Esophagus muscularis mucosa (tissue), 4 donors: ENCODE measurements around the gene APLNR. TPM values are rescaled to one million over a fixed set of nuclear protein-coding genes. Genes with fewer than 3 reads are reported as not detected.

ENCODE experiments used
- DNase-seq: peaks from one replicate; pipeline ENCODE4 v3.0.0-alpha.2; 2017; ENCODE audit errors: extremely low spot score
- H3K27ac ChIP-seq, 4 donors: fragments of 200-600 bp; sonication (generic); replicated peaks in 1 of 4; 1 replicate in 3 of 4; 2 replicates in 1 of 4; pipeline ENCODE4 v1.5.1; 2016 to 2019; ENCODE audit warnings: mild to moderate bottlenecking in 1 of 4
- H3K27me3 ChIP-seq, 4 donors: fragments of 200-600 bp; sonication (generic); one replicate each; pipeline versions ENCODE4 v1.5.1 to v1.6.0; 2016 to 2019
- H3K36me3 ChIP-seq, 4 donors: fragments of 200-600 bp; sonication (generic); one replicate each; pipeline ENCODE4 v1.5.1; 2016 to 2019
- H3K4me1 ChIP-seq, 4 donors: fragments of 200-600 bp; sonication (generic); one replicate each; pipeline ENCODE4 v1.5.1; 2016 to 2019
- H3K4me3 ChIP-seq, 4 donors: fragments of 200-600 bp; sonication (generic); 1 replicate in 2 of 4; 2 replicates in 2 of 4; pipeline ENCODE4 v1.5.1; 2016 to 2019; ENCODE audit warnings: mild to moderate bottlenecking in 4 of 4, moderate library complexity in 1 of 4
- H3K9me3 ChIP-seq, 4 donors: fragments of 200-600 bp; sonication (generic); 1 replicate in 3 of 4; 2 replicates in 1 of 4; pipeline ENCODE4 v1.5.1; 2016 to 2019
- CTCF ChIP-seq, 3 experiments: fragments of 200-600 bp in 2 of 3; fragments of 450-650 bp in 1 of 3; sonication (generic) in 2 of 3; IDR thresholded peaks; one replicate each; pipeline ENCODE4 v1.5.1; 2017 to 2019; ENCODE audit warnings: antibody characterized with exemption in 3 of 3, mild to moderate bottlenecking in 2 of 3, moderate library complexity in 1 of 3
- EP300 ChIP-seq: sonication (generic); formaldehyde crosslinking; IDR thresholded peaks from one replicate; pipeline ENCODE4 v1.6.1; 2017; ENCODE audit warnings: antibody characterized with exemption
- POLR2A ChIP-seq: fragments of 450-650 bp; IDR thresholded peaks from one replicate; pipeline ENCODE4 v1.6.1; 2017; ENCODE audit warnings: antibody characterized with exemption, moderate library complexity, mild to moderate bottlenecking, low read depth
- POLR2AphosphoS5 ChIP-seq, 2 donors: sonication (generic); formaldehyde crosslinking; IDR thresholded peaks; one replicate each; pipeline ENCODE4 v1.6.1; 2017; ENCODE audit warnings: antibody characterized with exemption in 2 of 2
- WGBS: methylation state at CpG from one replicate; pipeline ENCODE4 v1.1.5; 2018; 5-methylcytosine and 5-hydroxymethylcytosine counted together
- intact Hi-C: fragments of 100-400 bp; cut with DNase I; formaldehyde crosslinking; loops from one replicate; pipeline ENCODE4 v1.15.1; 2023
- total RNA-seq, 4 donors: library from RNA; depleted of rRNA; stranded (reverse); fragments of >200 nt; gene quantifications; one replicate each; pipeline versions ENCODE4 v1.1.0 to v1.2.1, GENCODE V29; 2016

The APLNR gene
- total RNA-seq, 4 donors from 2014 or later, result 1.7 to 6.3 (median 3.8) TPM

GRCh38 chr11:57277845-57278720, 41.0 kb upstream of the APLNR start:
- WGBS, result 8% methylated on average over 14 of the region's 14 CpGs
- peaks cover 0 to 5% (median 0%) of the 10 kb centered on the region in 4 donors for H3K9me3 ChIP-seq
- TF ChIP-seq POLR2A (no peak), CTCF (IDR thresholded peaks at IDR 0.05) (peak; percentile 78 to 87 (median 80)), POLR2AphosphoS5 (IDR thresholded peaks at IDR 0.05) (peak; percentile 62 to 64), EP300 (no peak)
- H3K36me3 ChIP-seq, result no peaks in the 10 kb centered on the region
- intact Hi-C loops, result no loop called here
- peak; percentile 94 for DNase-seq
- no peaks in the 10 kb centered on the region for H3K27me3 ChIP-seq
- H3K4me1 ChIP-seq, result peaks cover 14 to 35% (median 22%) of the 10 kb centered on the region in 4 donors
- peak overlapping the region; percentile 75 to 84 (median 76) for H3K27ac ChIP-seq
- peak overlapping the region; percentile 22 to 30 (median 24) for H3K4me3 ChIP-seq

- Histone ChIP-seq H3K27me3 (no peaks in the 10 kb centered on the region), H3K36me3 (no peaks in the 10 kb centered on the region), H3K27ac (peak overlapping the region; percentile 75 to 84 (median 76)), H3K9me3 (peaks cover 0 to 7% (median 0%) of the 10 kb centered on the region in 4 donors), H3K4me1 (peaks cover 14 to 35% (median 22%) of the 10 kb centered on the region in 4 donors), H3K4me3 (peak overlapping the region in 1 of 4 donors; percentile 22)
- WGBS, result 61% methylated on average over 6 of the region's 6 CpGs
- TF ChIP-seq POLR2AphosphoS5 (IDR thresholded peaks at IDR 0.05), result no peak
- no peak for TF ChIP-seq POLR2A
- no peak for TF ChIP-seq EP300
- no peak for TF ChIP-seq CTCF (IDR thresholded peaks at IDR 0.05)
- DNase-seq, result no peak
- intact Hi-C loops, result no loop called here
These were observed 40.1 kb upstream of the APLNR start for GRCh38 chr11:57276971-57277675.

GRCh38 chr11:57276169-57276970, 39.3 kb upstream of the APLNR start:
- Histone ChIP-seq H3K27ac (peak overlapping the region; percentile 20 to 75 (median 51)), H3K36me3 (no peaks in the 10 kb centered on the region), H3K4me1 (peaks cover 14 to 35% (median 22%) of the 10 kb centered on the region in 4 donors), H3K9me3 (peaks cover 0 to 7% (median 0%) of the 10 kb centered on the region in 4 donors), H3K27me3 (no peaks in the 10 kb centered on the region), H3K4me3 (no peak overlapping the region)
- intact Hi-C loops, result no loop called here
- WGBS, result 80% methylated on average over 3 of the region's 3 CpGs
- DNase-seq, result no peak
- TF ChIP-seq CTCF (IDR thresholded peaks at IDR 0.05) (no peak), POLR2A (no peak)

- Histone ChIP-seq H3K9me3 (peaks cover 0 to 7% (median 0%) of the 10 kb centered on the region in 4 donors), H3K36me3 (no peaks in the 10 kb centered on the region), H3K27ac (peak overlapping the region; percentile 20 to 48 (median 40)), H3K27me3 (no peaks in the 10 kb centered on the region), H3K4me1 (peaks cover 14 to 35% (median 22%) of the 10 kb centered on the region in 4 donors), H3K4me3 (no peak overlapping the region)
- DNase-seq, result no peak
- 64% methylated on average over 3 of the region's 3 CpGs for WGBS
- TF ChIP-seq POLR2A, result no peak
- no peak for TF ChIP-seq EP300
- no peak for TF ChIP-seq CTCF (IDR thresholded peaks at IDR 0.05)
- TF ChIP-seq POLR2AphosphoS5 (IDR thresholded peaks at IDR 0.05), result no peak
- intact Hi-C loops, result no loop called here
These were observed 38.5 kb upstream of the APLNR start for GRCh38 chr11:57275582-57275981.
